Dermis blood vessel endothelial cell (primary cell): ENCODE results near the gene JAML. TPM values are rescaled to one million over a fixed set of nuclear protein-coding genes. Genes with fewer than 3 reads are reported as not detected.

Experiments
- DNase-seq: peaks from one replicate; pipeline ENCODE4 v3.0.0; 2010
- total RNA-seq: library from RNA; depleted of rRNA; stranded (reverse); fragments of >200 nt; gene quantifications from 2 replicates; pipeline ENCODE4 v1.2.3, GENCODE V29; 2014

JAML gene
- total RNA-seq, 1 donor from 2014 or later: under 0.01 TPM

GRCh38 chr11:118166641-118167040, 58.2 kb downstream of the JAML start:
- DNase-seq: no peak

- no peak for DNase-seq
Measured at GRCh38 chr11:118164885-118165284, 59.9 kb downstream of the JAML start.

GRCh38 chr11:118163494-118163893, 61.3 kb downstream of the JAML start:
- DNase-seq: no peak

- DNase-seq: no peak
Measured at GRCh38 chr11:118162846-118163245, 62.0 kb downstream of the JAML start.

- DNase-seq: no peak
Measured at GRCh38 chr11:118161786-118162185, 63.0 kb downstream of the JAML start.

- no peak for DNase-seq
Measured at GRCh38 chr11:118157186-118157895, 67.5 kb downstream of the JAML start.

GRCh38 chr11:118156531-118157185, 68.2 kb downstream of the JAML start:
- no peak for DNase-seq

- no peak for DNase-seq
Measured at GRCh38 chr11:118155776-118156530, 68.9 kb downstream of the JAML start.

- no peak for DNase-seq
Measured at GRCh38 chr11:118154641-118155040, 70.2 kb downstream of the JAML start.

GRCh38 chr11:118153976-118154375, 70.8 kb downstream of the JAML start:
- no peak for DNase-seq

- DNase-seq: no peak
Measured at GRCh38 chr11:118153516-118153915, 71.3 kb downstream of the JAML start.

GRCh38 chr11:118152552-118153471, 72.0 kb downstream of the JAML start, which contains the start of gene SCN4B:
TSS of gene SCN4B (minus strand) at chr11:118152823. CDS start at chr11:118152673, 150 bp downstream.
- peak; percentile 55 for DNase-seq

GRCh38 chr11:118152020-118152551, 72.7 kb downstream of the JAML start:
- DNase-seq: no peak

GRCh38 chr11:118151431-118151830, 73.4 kb downstream of the JAML start:
- DNase-seq: no peak

GRCh38 chr11:118149493-118149892, 75.3 kb downstream of the JAML start:
- no peak for DNase-seq

GRCh38 chr11:118148856-118149255, 76.0 kb downstream of the JAML start:
- DNase-seq: no peak

- DNase-seq: no peak
Measured at GRCh38 chr11:118148240-118148639, 76.6 kb downstream of the JAML start.

- DNase-seq: no peak
Measured at GRCh38 chr11:118147502-118147901, 77.3 kb downstream of the JAML start.

GRCh38 chr11:118146554-118146953, 78.3 kb downstream of the JAML start:
- DNase-seq: no peak

GRCh38 chr11:118145285-118146227, 79.3 kb downstream of the JAML start:
- DNase-seq: peak; percentile 76
